Heart right ventricle (tissue), 16 donors: ENCODE results near the gene APOBEC3A. TPM values are rescaled to one million over a fixed set of nuclear protein-coding genes. Genes with fewer than 3 reads are reported as not detected.

Source experiments
- ATAC-seq, 8 donors: fragments of 200-7000 bp; cut with Tn5 transposase; one replicate each; pipeline ENCODE4 v1.9.1; 2020; ENCODE audit warnings: mild to moderate bottlenecking in 8 of 8, moderate library complexity in 8 of 8, moderate number of reproducible peaks in 1 of 8
- DNase-seq, 2 donors: peaks; one replicate each; pipeline ENCODE4 v3.0.0-alpha.2; 2020
- H3K27ac ChIP-seq, 10 donors: fragments of 200-600 bp; sonication (generic) in 2 of 10; one replicate each; pipeline versions ENCODE4 v1.5.0 to v1.8.0; 2020 to 2022; ENCODE audit warnings: mild to moderate bottlenecking in 3 of 10
- H3K27me3 ChIP-seq, 7 donors: fragments of 200-600 bp; one replicate each; pipeline ENCODE4 v1.8.0; 2021 to 2022; ENCODE audit warnings: mild to moderate bottlenecking in 2 of 7
- H3K36me3 ChIP-seq, 9 donors: fragments of 200-600 bp; sonication (generic) in 1 of 9; one replicate each; pipeline versions ENCODE4 v1.5.0 to v1.8.0; 2020 to 2022; ENCODE audit warnings: mild to moderate bottlenecking in 2 of 9
- H3K4me1 ChIP-seq, 9 donors: fragments of 200-600 bp; sonication (generic) in 1 of 9; one replicate each; pipeline versions ENCODE4 v1.5.0 to v1.8.0; 2020 to 2022; ENCODE audit warnings: mild to moderate bottlenecking in 4 of 9
- H3K4me3 ChIP-seq, 10 donors: fragments of 200-600 bp; sonication (generic) in 2 of 10; one replicate each; pipeline versions ENCODE4 v1.5.0 to v1.8.0; 2020 to 2022; ENCODE audit warnings: mild to moderate bottlenecking in 7 of 10, moderate library complexity in 2 of 10
- H3K9me3 ChIP-seq, 11 donors: fragments of 200-600 bp in 10 of 11; sonication (generic) in 2 of 11; one replicate each; pipeline versions ENCODE4 v1.5.0 to v1.8.0; 2013 to 2022; ENCODE audit warnings: mild to moderate bottlenecking in 2 of 11, control low read depth in 1 of 11, moderate library complexity in 1 of 11
- CTCF ChIP-seq, 9 donors: fragments of 200-600 bp; sonication (generic) in 2 of 9; IDR thresholded peaks; one replicate each; pipeline versions ENCODE4 v1.5.0 to v1.8.0; 2021 to 2022; ENCODE audit warnings: antibody characterized with exemption in 9 of 9, mild to moderate bottlenecking in 5 of 9, moderate library complexity in 1 of 9
- WGBS, 2 donors: extraction: QIAGEN DNeasy Blood & Tissue Kit; methylation state at CpG; one replicate each; pipeline ENCODE4 v1.1.7; 2013; ENCODE audit warnings: inconsistent platforms in 1 of 2; 5-methylcytosine and 5-hydroxymethylcytosine counted together
- intact Hi-C, 10 donors: fragments of 100-400 bp; cut with DNase I; formaldehyde crosslinking; loops; one replicate each; pipeline versions ENCODE4 v1.11.1 to v1.14.2; 2022
- polyA plus RNA-seq, 2 donors: library from polyadenylated mRNA; stranded (reverse); fragments of 200-250 nt; gene quantifications; one replicate each; pipeline ENCODE4 v1.2.3, GENCODE V29; 2013
- total RNA-seq, 10 donors: library from RNA; stranded (reverse); fragmentation: NEBNext Ultra II Directional in 3 of 10; extraction: Animal tissue kit (Norgen Biotek cat#: 25700) in 3 of 10; gene quantifications; one replicate each; pipeline versions ENCODE4 v1.2.1 to v1.2.4, GENCODE V29; 2021 to 2023
- donor health status: Arrhythmogenic right ventricular cardiomyopathy.
- donor health status: ischemic (EF 13 %, LVEDD 7.1; RV severe dilation, severe dysfunction).
- donor health status: healthy with polysubstance abuse.
- donor health status: DM: no; HTN: yes; CAD: no.
- donor health status: DM: no; HTN: no; CAD: no.
- donor health status: ischemic (EF 25% LVEDD 6.9; RV normal size, moderate dysfunction).
- donor health status: ischemic (EF 25% LVEDD 5.7; RV mildly dilated, moderate dysfunction).
- donor health status: healthy.
- donor health status: DM: yes; HTN: yes; CAD: no.
- donor health status: Ischemic cardiomyopathy.
- donor health status: ischemic (EF 35%, LVEDD 5.7; RV mildly dilated, moderate dysfunction).
- donor health status: nonischemic (EF 11% LVEDD 7.7; RV severe dilation, severe dysfunction).
- donor health status: DM: yes; HTN: yes; CAD: no.
- donor health status: PGD.
- donor health status: ischemic (EF 29% LVEDD 5.4; RV normal size, mild dysfunction).
- donor health status: nonischemic (EF 23%, LVEDD 6.1; RV moderate dilation, normal function).

The APOBEC3A gene
- total and polyA plus RNA-seq, 12 donors = 0.20 to 5.6 (median 0.93) TPM; not detected in 2

DNA sequence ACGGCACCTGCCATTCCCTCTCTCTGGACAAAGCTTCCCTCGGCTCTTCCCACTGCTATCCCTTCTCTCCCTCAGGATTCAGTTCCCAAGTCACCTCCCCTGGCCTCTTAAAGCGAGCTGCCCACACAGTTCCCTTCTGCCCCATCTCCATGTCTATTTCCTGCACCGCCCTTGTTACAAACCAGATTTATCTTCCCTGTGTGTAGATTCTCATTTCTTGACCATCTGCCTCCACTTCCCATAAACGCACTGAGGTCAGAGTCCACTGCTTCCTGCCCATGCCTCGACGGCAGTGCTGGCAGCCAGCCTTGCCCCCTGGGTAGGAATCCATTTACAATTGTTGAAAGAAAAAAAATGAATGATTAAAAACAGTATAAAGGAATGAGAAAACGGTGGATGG, 13.1 kb downstream of the APOBEC3A start:
- Histone ChIP-seq H3K27me3 (peaks cover 0 to 32% (median 4%) of the 10 kb centered on the region in 7 donors), H3K4me3 (no peak overlapping the region), H3K36me3 (no peaks in the 10 kb centered on the region), H3K4me1 (peaks cover 0 to 41% (median 0%) of the 10 kb centered on the region in 9 donors), H3K9me3 (no peaks in the 10 kb centered on the region), H3K27ac (no peak overlapping the region)
- no peak for TF ChIP-seq CTCF (IDR thresholded peaks at IDR 0.05)
- DNase-seq (no peak), ATAC-seq (no peak)
- WGBS, 2 donors = 44 to 49% methylated on average over 8 of the region's 8 CpGs
- intact Hi-C loops = no loop called here

GRCh38 chr22:38971202-38971601, 13.8 kb downstream of the APOBEC3A start:
- DNase-seq (no peak), ATAC-seq (no peak)
- TF ChIP-seq CTCF (IDR thresholded peaks at IDR 0.05) = no peak
- Histone ChIP-seq H3K9me3 (peaks cover 0 to 3% (median 0%) of the 10 kb centered on the region in 11 donors), H3K4me3 (no peak overlapping the region), H3K27ac (no peak overlapping the region), H3K27me3 (peaks cover 0 to 27% (median 4%) of the 10 kb centered on the region in 7 donors), H3K4me1 (peaks cover 0 to 41% (median 0%) of the 10 kb centered on the region in 9 donors), H3K36me3 (no peaks in the 10 kb centered on the region)
- 81 to 86% methylated on average over 5 of the region's 5 CpGs for WGBS, 2 donors
- intact Hi-C loops = no loop called here

- H3K36me3 ChIP-seq = no peaks in the 10 kb centered on the region
- TF ChIP-seq CTCF (IDR thresholded peaks at IDR 0.05) = no peak
- DNase-seq (no peak), ATAC-seq (no peak)
- no peak overlapping the region for H3K4me3 ChIP-seq
- H3K27me3 ChIP-seq = peaks cover 0 to 21% (median 4%) of the 10 kb centered on the region in 7 donors
- H3K9me3 ChIP-seq = peaks cover 0 to 4% (median 0%) of the 10 kb centered on the region in 11 donors
- intact Hi-C loops = no loop called here
- no peak overlapping the region for H3K27ac ChIP-seq
- WGBS, 2 donors = 88 to 89% methylated on average over 3 of the region's 3 CpGs
- peaks cover 0 to 37% (median 0%) of the 10 kb centered on the region in 9 donors for H3K4me1 ChIP-seq
These were observed 14.4 kb downstream of the APOBEC3A start for GRCh38 chr22:38971791-38972190.

GRCh38 chr22:38972558-38972957, 15.1 kb downstream of the APOBEC3A start:
- no peak for TF ChIP-seq CTCF (IDR thresholded peaks at IDR 0.05)
- Histone ChIP-seq H3K4me1 (peaks cover 0 to 30% (median 0%) of the 10 kb centered on the region in 9 donors), H3K36me3 (no peaks in the 10 kb centered on the region), H3K9me3 (peaks cover 0 to 4% (median 0%) of the 10 kb centered on the region in 11 donors), H3K27me3 (peaks cover 0 to 19% (median 4%) of the 10 kb centered on the region in 7 donors), H3K27ac (no peak overlapping the region), H3K4me3 (no peak overlapping the region)
- DNase-seq (no peak), ATAC-seq (no peak)
- intact Hi-C loops = no loop called here
- 79 to 87% methylated on average over 5 of the region's 5 CpGs for WGBS, 2 donors
